ENCODE data around the gene JMJD1C.

DNA sequence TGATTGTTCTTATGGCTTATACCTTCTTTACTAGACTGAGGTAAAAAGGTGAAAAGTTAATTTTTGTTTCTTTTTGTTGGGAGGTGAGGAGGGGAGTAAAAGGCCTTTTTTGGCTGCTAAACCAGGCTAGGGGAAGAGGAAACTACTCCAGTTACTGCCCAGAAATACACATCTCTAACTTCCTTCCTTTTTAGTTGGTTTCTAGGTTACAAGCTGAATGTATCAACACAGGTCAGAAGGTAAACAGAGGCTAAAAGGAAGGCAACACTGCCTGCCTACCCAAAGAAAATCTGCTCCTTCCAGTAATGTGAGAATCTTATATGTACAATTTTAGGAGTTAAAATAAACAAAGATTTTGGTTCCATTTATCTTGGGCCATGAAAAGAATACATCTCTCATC, 192.2 kb downstream of the JMJD1C start:
- TF ChIP-seq, protein P1, sequence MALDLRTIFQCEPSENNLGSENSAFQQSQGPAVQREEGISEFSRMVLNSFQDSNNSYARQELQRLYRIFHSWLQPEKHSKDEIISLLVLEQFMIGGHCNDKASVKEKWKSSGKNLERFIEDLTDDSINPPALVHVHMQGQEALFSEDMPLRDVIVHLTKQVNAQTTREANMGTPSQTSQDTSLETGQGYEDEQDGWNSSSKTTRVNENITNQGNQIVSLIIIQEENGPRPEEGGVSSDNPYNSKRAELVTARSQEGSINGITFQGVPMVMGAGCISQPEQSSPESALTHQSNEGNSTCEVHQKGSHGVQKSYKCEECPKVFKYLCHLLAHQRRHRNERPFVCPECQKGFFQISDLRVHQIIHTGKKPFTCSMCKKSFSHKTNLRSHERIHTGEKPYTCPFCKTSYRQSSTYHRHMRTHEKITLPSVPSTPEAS (tag by site-specific recombination; IDR thresholded peaks at IDR 0.05) = no peak
- TF ChIP-seq ZNF302 (tag by site-specific recombination; IDR thresholded peaks at IDR 0.05; ENCODE audit: low read depth) (no peak), WT1 (tag by site-specific recombination; IDR thresholded peaks at IDR 0.05) (no peak), ZNF529 (tag by site-specific recombination; IDR thresholded peaks at IDR 0.05; ENCODE audit: insufficient replicate concordance) (no peak), ZNF660 (tag by site-specific recombination; IDR thresholded peaks at IDR 0.05) (no peak), ZNF221 (tag by site-specific recombination; IDR thresholded peaks at IDR 0.05; ENCODE audit: borderline replicate concordance) (no peak), SCRT1 (tag by site-specific recombination; IDR thresholded peaks at IDR 0.05; ENCODE audit: borderline replicate concordance) (no peak), ZNF10 (tag by site-specific recombination; IDR thresholded peaks at IDR 0.05) (no peak)
- TF ChIP-seq, protein P2, sequence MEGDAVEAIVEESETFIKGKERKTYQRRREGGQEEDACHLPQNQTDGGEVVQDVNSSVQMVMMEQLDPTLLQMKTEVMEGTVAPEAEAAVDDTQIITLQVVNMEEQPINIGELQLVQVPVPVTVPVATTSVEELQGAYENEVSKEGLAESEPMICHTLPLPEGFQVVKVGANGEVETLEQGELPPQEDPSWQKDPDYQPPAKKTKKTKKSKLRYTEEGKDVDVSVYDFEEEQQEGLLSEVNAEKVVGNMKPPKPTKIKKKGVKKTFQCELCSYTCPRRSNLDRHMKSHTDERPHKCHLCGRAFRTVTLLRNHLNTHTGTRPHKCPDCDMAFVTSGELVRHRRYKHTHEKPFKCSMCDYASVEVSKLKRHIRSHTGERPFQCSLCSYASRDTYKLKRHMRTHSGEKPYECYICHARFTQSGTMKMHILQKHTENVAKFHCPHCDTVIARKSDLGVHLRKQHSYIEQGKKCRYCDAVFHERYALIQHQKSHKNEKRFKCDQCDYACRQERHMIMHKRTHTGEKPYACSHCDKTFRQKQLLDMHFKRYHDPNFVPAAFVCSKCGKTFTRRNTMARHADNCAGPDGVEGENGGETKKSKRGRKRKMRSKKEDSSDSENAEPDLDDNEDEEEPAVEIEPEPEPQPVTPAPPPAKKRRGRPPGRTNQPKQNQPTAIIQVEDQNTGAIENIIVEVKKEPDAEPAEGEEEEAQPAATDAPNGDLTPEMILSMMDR (tag by site-specific recombination; IDR thresholded peaks at IDR 0.05) = no peak

All from HEK293 (cell line).